Measurements from ENCODE around the gene GNLY.

GRCh38 chr2:85675427-85675826, 18.7 kb upstream of the GNLY start:
- TF ChIP-seq, protein P1, sequence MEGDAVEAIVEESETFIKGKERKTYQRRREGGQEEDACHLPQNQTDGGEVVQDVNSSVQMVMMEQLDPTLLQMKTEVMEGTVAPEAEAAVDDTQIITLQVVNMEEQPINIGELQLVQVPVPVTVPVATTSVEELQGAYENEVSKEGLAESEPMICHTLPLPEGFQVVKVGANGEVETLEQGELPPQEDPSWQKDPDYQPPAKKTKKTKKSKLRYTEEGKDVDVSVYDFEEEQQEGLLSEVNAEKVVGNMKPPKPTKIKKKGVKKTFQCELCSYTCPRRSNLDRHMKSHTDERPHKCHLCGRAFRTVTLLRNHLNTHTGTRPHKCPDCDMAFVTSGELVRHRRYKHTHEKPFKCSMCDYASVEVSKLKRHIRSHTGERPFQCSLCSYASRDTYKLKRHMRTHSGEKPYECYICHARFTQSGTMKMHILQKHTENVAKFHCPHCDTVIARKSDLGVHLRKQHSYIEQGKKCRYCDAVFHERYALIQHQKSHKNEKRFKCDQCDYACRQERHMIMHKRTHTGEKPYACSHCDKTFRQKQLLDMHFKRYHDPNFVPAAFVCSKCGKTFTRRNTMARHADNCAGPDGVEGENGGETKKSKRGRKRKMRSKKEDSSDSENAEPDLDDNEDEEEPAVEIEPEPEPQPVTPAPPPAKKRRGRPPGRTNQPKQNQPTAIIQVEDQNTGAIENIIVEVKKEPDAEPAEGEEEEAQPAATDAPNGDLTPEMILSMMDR (IDR thresholded peaks at IDR 0.05; ENCODE audit: insufficient read depth, low read length, poor library complexity, severe bottlenecking): no peak
- no peak for TF ChIP-seq EZH2phosphoT487 (conservative IDR thresholded peaks at IDR 0.05; ENCODE audit: low read length)
